ENCODE data around the gene PCGF3. TPM values are rescaled to one million over a fixed set of nuclear protein-coding genes. Genes with fewer than 3 reads are reported as not detected.
"Not testable (repeated sequence)": the region's sequence is repeated elsewhere in the genome, so short reads cannot be mapped to it uniquely, and the experiment has no call there.

Gene PCGF3
- total RNA-seq, 2 experiments from 2014 or later: 45.4 to 51.6 TPM

- ATAC-seq (ENCODE audit: low read depth); POLR2A ChIA-PET; H3K27me3 Mint-ChIP-seq; H3K27ac Mint-ChIP-seq; DNase-seq; H3K4me3 Mint-ChIP-seq; H3K4me1 Mint-ChIP-seq; H3K9me3 Mint-ChIP-seq: not testable (repeated sequence)
- peaks cover 11% of the 10 kb centered on the region for H3K36me3 Mint-ChIP-seq
Measured at GRCh38 chr4:731954-732353, 26.3 kb downstream of the PCGF3 start.

DNA sequence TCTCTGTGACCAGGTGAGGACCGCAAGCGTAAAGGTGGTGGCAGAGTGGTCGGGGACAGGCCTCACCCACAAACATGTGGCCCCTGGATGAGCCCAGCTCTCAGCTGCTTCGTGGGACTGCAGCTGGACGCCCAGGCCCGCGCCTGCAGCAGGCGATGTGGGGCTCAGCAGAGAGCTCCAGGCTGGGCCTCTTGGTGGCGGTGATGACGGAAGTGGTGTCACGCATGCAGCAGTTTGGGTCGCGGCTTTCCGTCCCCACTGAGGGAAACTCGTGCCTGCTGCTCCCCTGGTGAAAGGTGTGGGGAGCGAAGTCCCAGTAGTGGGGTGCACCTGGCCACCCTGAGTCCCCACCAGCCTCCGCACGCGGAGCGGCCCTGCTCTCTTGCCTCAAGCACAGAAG, 26.9 kb downstream of the PCGF3 start:
- Mint-ChIP-seq H3K27ac (no peak overlapping the region), H3K27me3 (no peaks in the 10 kb centered on the region), H3K36me3 (peaks cover 11% of the 10 kb centered on the region), H3K4me3 (no peak overlapping the region), H3K4me1 (no peaks in the 10 kb centered on the region), H3K9me3 (no peaks in the 10 kb centered on the region)
- ATAC-seq (ENCODE audit: low read depth): no peak
- DNase-seq: no peak
- POLR2A ChIA-PET: no interaction called here

DNA sequence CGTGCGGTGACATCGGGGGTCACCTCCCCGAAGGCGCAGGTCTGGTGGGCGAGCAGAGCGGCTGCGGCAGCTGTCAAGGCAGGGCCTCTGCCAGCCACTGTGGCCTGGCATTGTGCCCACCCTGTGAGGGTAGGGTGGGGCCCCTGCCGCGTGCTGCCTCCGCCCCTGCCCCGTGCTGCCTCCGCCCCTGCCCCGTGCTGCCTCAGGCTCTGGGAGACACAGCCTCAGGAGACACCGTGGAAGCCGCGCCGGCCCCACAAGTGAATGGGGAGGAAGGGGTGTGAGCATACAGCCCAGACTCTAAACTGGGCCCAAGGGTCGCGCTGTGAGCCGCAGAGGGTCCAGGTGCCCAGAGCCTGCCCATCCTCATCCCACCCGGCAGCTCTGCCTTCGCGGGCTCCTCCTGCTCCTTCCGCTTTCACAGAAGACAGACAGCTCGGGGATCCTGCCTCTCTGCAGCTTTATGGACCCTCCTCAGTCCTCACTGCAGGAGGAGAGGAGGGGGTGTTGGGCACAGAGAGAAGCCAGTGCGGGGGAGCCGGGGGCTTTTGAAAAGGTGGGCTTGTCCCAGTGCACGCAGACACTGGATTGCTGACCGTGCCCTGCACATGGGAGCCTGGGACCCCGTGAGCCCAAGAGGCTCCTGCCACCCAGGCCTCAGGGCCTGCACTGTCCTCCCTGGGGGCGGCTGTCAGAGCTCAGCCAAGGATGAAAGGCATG, 27.4 kb downstream of the PCGF3 start:
- POLR2A ChIA-PET: no interaction called here
- H3K4me1 Mint-ChIP-seq: no peaks in the 10 kb centered on the region
- H3K27ac Mint-ChIP-seq: no peak overlapping the region
- no peaks in the 10 kb centered on the region for H3K9me3 Mint-ChIP-seq
- no peaks in the 10 kb centered on the region for H3K27me3 Mint-ChIP-seq
- no peak for DNase-seq
- no peak for ATAC-seq (ENCODE audit: low read depth)
- no peak overlapping the region for H3K4me3 Mint-ChIP-seq
- peaks cover 11% of the 10 kb centered on the region for H3K36me3 Mint-ChIP-seq

GRCh38 chr4:733631-733980, 28.0 kb downstream of the PCGF3 start:
- POLR2A ChIA-PET: no interaction called here
- Mint-ChIP-seq H3K4me1 (no peaks in the 10 kb centered on the region), H3K27me3 (no peaks in the 10 kb centered on the region), H3K36me3 (peaks cover 11% of the 10 kb centered on the region), H3K9me3 (no peaks in the 10 kb centered on the region), H3K27ac (no peak overlapping the region), H3K4me3 (no peak overlapping the region)
- ATAC-seq (ENCODE audit: low read depth) (no peak), DNase-seq (no peak)

- DNase-seq (no peak), ATAC-seq (ENCODE audit: low read depth) (no peak)
- Mint-ChIP-seq H3K27ac (no peak overlapping the region), H3K4me1 (no peaks in the 10 kb centered on the region), H3K9me3 (no peaks in the 10 kb centered on the region), H3K4me3 (no peak overlapping the region), H3K27me3 (no peaks in the 10 kb centered on the region), H3K36me3 (peaks cover 11% of the 10 kb centered on the region)
- POLR2A ChIA-PET: no interaction called here
Measured at GRCh38 chr4:734075-734474, 28.4 kb downstream of the PCGF3 start.

- no peaks in the 10 kb centered on the region for H3K27me3 Mint-ChIP-seq
Measured at GRCh38 chr4:734951-735350, 29.3 kb downstream of the PCGF3 start.

GRCh38 chr4:735583-735982, 30.0 kb downstream of the PCGF3 start:
- POLR2A ChIA-PET: no interaction called here
- peaks cover 8% of the 10 kb centered on the region for H3K36me3 Mint-ChIP-seq
- no peaks in the 10 kb centered on the region for H3K4me1 Mint-ChIP-seq
- DNase-seq (no peak), ATAC-seq (ENCODE audit: low read depth) (no peak)
- H3K9me3 Mint-ChIP-seq: no peaks in the 10 kb centered on the region
- H3K4me3 Mint-ChIP-seq: no peak overlapping the region
- H3K27me3 Mint-ChIP-seq: no peaks in the 10 kb centered on the region
- H3K27ac Mint-ChIP-seq: no peak overlapping the region

More at GRCh38 chr4:734951-735350, 29.3 kb downstream of the PCGF3 start:
- no peak overlapping the region for H3K4me3 Mint-ChIP-seq
- no peaks in the 10 kb centered on the region for H3K9me3 Mint-ChIP-seq
- ATAC-seq (ENCODE audit: low read depth): no peak
- no peak overlapping the region for H3K27ac Mint-ChIP-seq
- POLR2A ChIA-PET: no interaction called here
- H3K4me1 Mint-ChIP-seq: no peaks in the 10 kb centered on the region
- no peak for DNase-seq
- peaks cover 9% of the 10 kb centered on the region for H3K36me3 Mint-ChIP-seq

DNA sequence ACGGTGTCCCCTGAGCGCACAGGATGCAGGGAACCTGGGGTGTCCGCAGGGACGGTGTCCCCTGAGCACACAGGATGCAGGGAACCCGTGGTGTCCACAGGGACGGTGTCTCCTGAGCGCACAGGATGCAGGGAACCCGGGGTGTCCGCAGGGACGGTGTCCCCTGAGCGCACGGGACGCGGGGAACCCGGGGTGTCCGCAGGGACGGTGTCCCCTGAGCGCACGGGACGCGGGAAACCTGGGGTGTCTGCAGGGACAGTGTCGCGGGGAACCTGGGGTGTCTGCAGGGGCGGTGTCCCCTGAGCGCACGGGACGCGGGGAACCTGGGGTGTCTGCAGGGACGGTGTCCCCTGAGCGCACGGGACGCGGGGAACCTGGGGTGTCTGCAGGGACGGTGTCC, 30.9 kb downstream of the PCGF3 start:
- H3K27ac Mint-ChIP-seq; H3K4me1 Mint-ChIP-seq; ATAC-seq (ENCODE audit: low read depth); H3K36me3 Mint-ChIP-seq; POLR2A ChIA-PET; H3K9me3 Mint-ChIP-seq; DNase-seq; H3K27me3 Mint-ChIP-seq; H3K4me3 Mint-ChIP-seq: not testable (repeated sequence)

- H3K4me1 Mint-ChIP-seq: no peaks in the 10 kb centered on the region
- H3K27me3 Mint-ChIP-seq: no peaks in the 10 kb centered on the region
- DNase-seq (no peak), ATAC-seq (ENCODE audit: low read depth) (no peak)
- no peak overlapping the region for H3K27ac Mint-ChIP-seq
- no peak overlapping the region for H3K4me3 Mint-ChIP-seq
- no peaks in the 10 kb centered on the region for H3K9me3 Mint-ChIP-seq
- POLR2A ChIA-PET: no interaction called here
- peaks cover 5% of the 10 kb centered on the region for H3K36me3 Mint-ChIP-seq
Measured at GRCh38 chr4:738781-739280, 33.2 kb downstream of the PCGF3 start.

DNA sequence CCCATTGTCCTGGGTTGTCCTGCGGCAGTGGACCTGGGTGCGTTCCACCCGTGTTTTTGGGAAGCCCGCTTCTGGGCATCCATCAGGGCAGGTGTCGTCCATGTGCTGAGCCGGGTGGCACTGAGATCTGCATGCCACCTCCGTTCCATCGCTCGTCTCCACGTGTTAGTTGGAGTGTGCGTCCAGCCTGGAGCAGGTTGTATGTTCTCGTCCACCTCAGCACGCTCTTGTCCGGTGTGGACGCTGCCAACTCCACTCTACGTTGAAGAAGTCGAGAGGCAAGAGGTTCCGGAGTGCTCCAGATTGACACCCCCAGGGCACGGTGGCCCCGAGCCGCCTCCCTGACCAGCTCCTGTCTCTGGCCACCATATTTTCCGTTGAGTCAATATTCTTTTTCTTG, 33.9 kb downstream of the PCGF3 start:
- POLR2A ChIA-PET: no interaction called here
- Mint-ChIP-seq H3K4me1 (peaks cover 1% of the 10 kb centered on the region), H3K9me3 (no peaks in the 10 kb centered on the region), H3K27ac (no peak overlapping the region), H3K36me3 (peaks cover 6% of the 10 kb centered on the region), H3K4me3 (no peak overlapping the region), H3K27me3 (no peaks in the 10 kb centered on the region)
- DNase-seq (no peak), ATAC-seq (ENCODE audit: low read depth) (no peak)

- DNase-seq: no peak
- Mint-ChIP-seq H3K4me3 (no peak overlapping the region), H3K36me3 (peaks cover 4% of the 10 kb centered on the region), H3K9me3 (no peaks in the 10 kb centered on the region), H3K27me3 (no peaks in the 10 kb centered on the region), H3K27ac (no peak overlapping the region), H3K4me1 (peaks cover 1% of the 10 kb centered on the region)
- ATAC-seq (ENCODE audit: low read depth): no peak
- POLR2A ChIA-PET: no interaction called here
Measured at GRCh38 chr4:740011-740410, 34.4 kb downstream of the PCGF3 start.

DNA sequence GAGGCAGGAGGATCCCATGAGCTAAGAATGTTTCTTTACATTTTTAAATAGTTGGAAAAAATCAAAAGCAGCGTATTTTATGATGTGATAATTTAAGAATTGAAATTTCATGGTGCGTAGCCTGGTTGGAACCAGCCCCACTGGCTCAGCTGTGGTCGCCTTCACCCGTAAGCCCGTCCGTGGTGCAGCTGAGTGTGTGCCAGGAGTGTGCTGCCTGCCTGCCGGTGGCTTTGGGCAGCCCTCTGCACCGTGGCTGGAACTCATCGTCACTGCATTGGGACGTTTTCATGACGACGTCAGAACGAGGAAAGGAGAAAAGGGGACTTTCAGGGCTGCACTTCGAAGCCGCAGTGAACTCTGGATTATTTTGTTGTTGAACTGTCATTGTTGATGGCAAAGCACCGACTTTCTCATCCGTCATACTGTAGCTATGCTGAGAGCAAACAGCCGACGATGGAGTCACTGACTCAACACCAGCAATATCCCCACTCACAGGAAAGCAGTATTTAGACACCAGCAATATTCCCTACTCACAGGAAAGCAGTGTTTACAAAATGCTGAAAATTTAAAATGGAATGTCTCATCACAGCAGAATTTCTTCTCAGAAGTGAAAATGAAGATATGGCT, 35.1 kb downstream of the PCGF3 start:
- no peaks in the 10 kb centered on the region for H3K27me3 Mint-ChIP-seq
- no peak overlapping the region for H3K4me3 Mint-ChIP-seq
- POLR2A ChIA-PET: no interaction called here
- H3K9me3 Mint-ChIP-seq: no peaks in the 10 kb centered on the region
- H3K27ac Mint-ChIP-seq: no peak overlapping the region
- ATAC-seq (ENCODE audit: low read depth): no peak
- DNase-seq: no peak
- peaks cover 3% of the 10 kb centered on the region for H3K36me3 Mint-ChIP-seq
- H3K4me1 Mint-ChIP-seq: peaks cover 1% of the 10 kb centered on the region

DNA sequence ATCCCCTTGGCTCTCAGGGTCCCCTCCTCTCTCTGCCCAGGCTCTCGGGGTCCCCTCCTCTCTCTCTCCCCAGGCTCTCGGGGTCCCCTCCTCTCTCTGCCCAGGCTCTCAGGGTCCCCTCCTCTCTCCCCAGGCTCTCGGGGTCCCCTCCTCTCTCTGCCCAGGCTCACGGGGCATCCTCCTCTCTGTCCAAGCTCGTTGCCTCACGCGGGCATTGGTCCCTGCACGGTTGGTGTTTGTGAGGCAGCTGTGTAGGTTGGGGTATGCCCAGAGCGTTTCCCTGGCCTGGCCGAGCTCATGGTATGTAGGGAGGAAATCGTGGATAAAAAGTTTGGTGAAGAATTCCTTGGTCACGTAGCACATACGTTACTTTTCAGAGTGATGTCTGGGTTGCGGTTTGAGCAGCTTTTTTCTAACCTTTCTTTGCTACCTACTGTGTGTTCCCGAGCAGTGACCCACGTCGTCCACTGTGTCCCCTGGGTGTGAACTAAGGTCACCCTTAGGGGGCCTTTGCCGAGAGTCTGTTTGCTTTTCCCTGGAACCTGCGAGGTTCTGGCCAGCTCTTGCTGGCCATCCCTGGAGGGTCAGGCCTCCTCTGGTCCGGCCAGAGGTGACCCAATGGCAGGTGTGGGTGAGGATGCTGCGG, 36.6 kb downstream of the PCGF3 start:
- peaks cover 3% of the 10 kb centered on the region for H3K36me3 Mint-ChIP-seq
- peaks cover 1% of the 10 kb centered on the region for H3K4me1 Mint-ChIP-seq
- DNase-seq: no peak
- ATAC-seq (ENCODE audit: low read depth): no peak
- H3K27me3 Mint-ChIP-seq: no peaks in the 10 kb centered on the region
- H3K4me3 Mint-ChIP-seq: no peak overlapping the region
- H3K9me3 Mint-ChIP-seq: no peaks in the 10 kb centered on the region
- POLR2A ChIA-PET: interaction anchor here (0.6 to 1.5 kb wide), 2 partner anchors 11 to 245 kb away, joined by 3 to 8 read pairs; partner anchors contain the start of gene IDUA
- H3K27ac Mint-ChIP-seq: no peak overlapping the region

Measured in activated naive CD8-positive, alpha-beta T cell treated with anti-CD3 and anti-CD28 coated beads, Interleukin-2, amount 10 ng/mL, durations not matched to agents 7 days and 5 days (primary cell).